OCI-LY7 (cell line): ENCODE results near the gene FBXL17.

Source experiments
- EZH2phosphoT487 ChIP-seq: fragments of 200-600 bp; sonication (generic); IDR thresholded peaks from 2 replicates; pipeline ENCODE4 v1.6.1; 2018; ENCODE audit warnings: low read depth, borderline replicate concordance, mild to moderate bottlenecking, mixed run types, antibody characterized with exemption, low read length, moderate library complexity, mixed read lengths
- TF ChIP-seq, protein P1 (sequence below): fragments of 200-600 bp; sonication (generic); conservative IDR thresholded peaks from 2 replicates; pipeline ENCODE4 v1.5.1; 2014; ENCODE audit warnings: mild to moderate bottlenecking, antibody characterized with exemption, low read length, moderate library complexity, mixed read lengths

DNA sequence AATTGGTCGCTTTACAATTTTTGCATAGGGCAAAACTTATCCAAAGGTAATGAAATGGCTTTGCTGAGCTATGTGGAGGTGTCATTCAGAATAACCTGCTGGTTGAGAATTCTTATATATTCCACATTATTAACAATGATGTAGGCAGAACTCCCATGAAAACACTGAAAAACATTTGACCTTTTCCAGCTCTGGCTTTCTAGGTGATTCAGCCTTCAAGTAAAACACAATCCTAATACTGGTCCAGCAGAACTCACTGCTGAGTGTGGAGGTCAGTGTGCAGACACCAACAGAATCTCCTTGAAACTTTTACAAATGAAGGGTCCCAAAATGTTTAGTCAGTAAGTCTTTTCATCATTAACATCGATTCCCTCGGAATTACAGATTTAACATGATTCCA is 549.2 kb downstream of the FBXL17 start:
- TF ChIP-seq, protein P1, sequence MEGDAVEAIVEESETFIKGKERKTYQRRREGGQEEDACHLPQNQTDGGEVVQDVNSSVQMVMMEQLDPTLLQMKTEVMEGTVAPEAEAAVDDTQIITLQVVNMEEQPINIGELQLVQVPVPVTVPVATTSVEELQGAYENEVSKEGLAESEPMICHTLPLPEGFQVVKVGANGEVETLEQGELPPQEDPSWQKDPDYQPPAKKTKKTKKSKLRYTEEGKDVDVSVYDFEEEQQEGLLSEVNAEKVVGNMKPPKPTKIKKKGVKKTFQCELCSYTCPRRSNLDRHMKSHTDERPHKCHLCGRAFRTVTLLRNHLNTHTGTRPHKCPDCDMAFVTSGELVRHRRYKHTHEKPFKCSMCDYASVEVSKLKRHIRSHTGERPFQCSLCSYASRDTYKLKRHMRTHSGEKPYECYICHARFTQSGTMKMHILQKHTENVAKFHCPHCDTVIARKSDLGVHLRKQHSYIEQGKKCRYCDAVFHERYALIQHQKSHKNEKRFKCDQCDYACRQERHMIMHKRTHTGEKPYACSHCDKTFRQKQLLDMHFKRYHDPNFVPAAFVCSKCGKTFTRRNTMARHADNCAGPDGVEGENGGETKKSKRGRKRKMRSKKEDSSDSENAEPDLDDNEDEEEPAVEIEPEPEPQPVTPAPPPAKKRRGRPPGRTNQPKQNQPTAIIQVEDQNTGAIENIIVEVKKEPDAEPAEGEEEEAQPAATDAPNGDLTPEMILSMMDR = no peak
- TF ChIP-seq EZH2phosphoT487 = no peak
